Dermis microvascular lymphatic vessel endothelial cell (primary cell): ENCODE results near the gene ACTL10. TPM values are rescaled to one million over a fixed set of nuclear protein-coding genes. Genes with fewer than 3 reads are reported as not detected.

Experiments used
- DNase-seq, 2 donors: peaks; one replicate each; pipeline versions ENCODE4 v3.0.0 to v3.0.0-alpha.2; 2010; ENCODE audit warnings: low read depth in 2 of 2
- total RNA-seq: library from RNA; depleted of rRNA; stranded (reverse); fragments of >200 nt; gene quantifications from 2 replicates; pipeline ENCODE4 v1.2.1, GENCODE V29; 2014

ACTL10 gene
- total RNA-seq, 1 donor from 2014 or later, result 1.0 TPM

GRCh38 chr20:33663161-33664084 lies 3.3 kb upstream of the ACTL10 start:
- DNase-seq, result peak in 1 of 2 donors; percentile 65

DNA sequence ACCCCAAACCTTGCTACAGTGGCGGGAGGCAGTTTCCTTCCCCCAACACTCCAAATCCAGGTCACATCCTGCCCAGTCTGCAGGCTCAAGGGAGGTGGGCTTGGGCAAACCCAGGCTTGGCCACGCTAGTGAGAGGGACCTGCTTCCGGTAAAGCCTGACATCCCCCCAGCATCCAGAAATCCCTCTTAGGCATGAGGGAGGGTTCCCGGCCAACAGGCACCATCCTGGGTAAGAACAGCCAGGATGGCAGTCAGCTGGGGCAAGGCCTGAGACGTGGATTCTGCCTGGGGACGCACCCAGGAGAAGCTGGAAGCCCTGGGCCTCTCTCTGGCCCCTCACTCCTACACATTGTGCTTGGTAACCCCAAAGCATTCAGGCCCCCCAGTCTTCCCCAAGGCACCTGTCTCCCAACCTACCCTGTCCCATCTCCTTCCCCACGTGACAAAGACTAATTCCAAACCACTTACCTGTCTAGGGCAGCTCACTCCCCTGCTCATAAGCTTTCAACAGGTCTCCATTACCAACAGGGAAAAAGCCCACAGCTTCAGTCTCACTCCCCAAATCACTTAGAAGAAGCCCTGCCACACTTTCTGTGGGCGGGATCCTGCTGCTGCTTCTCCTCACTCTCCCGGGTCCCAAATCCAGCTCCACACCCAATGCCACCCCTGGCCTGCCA lies 2.5 kb upstream of the ACTL10 start:
- no peak for DNase-seq

DNA sequence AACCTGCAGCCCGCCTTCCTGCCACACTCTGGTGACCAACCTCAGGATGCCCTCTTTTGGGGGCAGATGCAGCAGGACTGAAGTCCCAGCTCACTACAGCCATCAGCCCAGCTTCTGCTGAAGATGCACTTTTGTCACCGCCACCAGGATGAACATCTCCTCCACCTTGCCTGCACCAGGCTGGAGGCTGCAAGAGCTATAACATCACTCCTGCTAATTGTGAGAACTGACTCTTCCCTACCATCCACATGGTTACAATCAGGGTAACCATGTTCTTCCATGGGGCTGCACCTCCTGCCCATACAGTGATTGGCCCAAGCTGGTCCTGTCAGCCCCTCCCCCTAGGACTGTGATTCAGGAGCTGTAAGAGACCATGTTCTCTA lies 2.0 kb upstream of the ACTL10 start:
- no peak for DNase-seq

GRCh38 chr20:33667245-33667675 lies 517 bp downstream of the ACTL10 start:
- DNase-seq, result no peak

DNA sequence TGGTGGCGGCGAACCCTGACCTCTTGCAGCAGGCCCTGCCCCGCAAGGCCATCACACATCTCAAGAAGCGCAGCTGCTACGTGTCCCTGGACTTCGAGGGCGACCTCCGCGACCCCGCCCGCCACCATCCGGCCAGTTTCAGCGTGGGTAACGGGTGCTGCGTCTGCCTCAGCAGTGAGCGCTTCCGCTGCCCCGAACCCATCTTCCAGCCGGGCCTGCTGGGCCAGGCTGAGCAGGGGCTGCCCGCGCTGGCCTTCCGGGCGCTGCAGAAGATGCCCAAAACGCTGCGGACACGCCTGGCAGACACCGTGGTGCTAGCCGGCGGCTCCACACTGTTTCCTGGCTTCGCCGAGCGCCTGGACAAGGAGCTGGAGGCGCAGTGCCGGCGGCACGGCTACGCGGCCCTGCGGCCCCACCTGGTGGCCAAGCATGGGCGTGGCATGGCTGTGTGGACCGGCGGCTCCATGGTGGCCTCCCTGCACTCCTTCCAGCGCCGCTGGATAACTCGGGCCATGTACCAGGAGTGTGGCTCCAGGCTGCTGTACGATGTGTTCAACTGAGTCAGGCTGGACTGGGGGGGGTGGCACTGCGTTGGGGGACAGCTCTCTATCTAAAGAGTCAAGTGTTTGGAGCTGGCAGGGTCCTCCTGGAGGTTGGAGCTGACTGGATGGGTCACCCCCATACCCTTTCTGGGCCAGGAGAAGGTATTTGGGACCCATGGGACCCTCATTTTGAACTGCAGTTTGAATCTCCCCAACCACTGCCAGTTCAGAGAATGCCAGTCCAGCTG lies 1.1 kb downstream of the ACTL10 start:
- DNase-seq, result peak in 1 of 2 donors; percentile 81

DNA sequence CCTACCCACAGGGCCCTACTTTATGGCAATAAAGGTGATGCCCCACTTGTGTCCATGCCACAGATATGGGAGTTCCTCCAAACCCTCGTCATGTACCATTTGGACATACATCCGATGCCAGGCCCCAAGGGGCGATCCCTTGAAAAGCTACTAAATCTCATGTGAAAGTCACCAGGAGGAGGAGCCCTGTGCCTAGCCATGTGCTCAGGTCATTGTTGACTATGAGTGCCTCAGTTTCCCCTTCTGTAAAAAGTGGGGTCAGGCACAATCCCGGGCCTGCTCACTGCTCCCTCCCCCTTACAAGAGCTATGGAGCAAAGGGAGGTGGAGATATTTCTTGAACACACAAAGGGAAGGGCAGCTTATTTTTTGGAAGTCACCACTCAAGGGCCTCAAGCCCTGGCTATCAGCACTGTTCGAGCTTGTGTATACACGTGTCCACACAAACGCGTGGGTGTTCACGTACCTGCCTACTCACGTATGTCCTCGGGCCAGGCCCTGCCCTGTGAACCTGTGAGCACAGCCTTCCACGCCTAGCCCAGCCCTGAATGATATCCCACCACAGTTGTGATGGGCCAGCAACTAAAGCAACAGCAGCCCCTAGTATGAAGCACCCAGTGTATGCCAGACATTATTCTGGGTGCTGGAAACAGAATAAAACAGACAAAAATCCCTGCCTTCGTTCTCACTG lies 1.9 kb downstream of the ACTL10 start:
- DNase-seq, result no peak

GRCh38 chr20:33669224-33669623 lies 2.5 kb downstream of the ACTL10 start:
- no peak for DNase-seq

DNA sequence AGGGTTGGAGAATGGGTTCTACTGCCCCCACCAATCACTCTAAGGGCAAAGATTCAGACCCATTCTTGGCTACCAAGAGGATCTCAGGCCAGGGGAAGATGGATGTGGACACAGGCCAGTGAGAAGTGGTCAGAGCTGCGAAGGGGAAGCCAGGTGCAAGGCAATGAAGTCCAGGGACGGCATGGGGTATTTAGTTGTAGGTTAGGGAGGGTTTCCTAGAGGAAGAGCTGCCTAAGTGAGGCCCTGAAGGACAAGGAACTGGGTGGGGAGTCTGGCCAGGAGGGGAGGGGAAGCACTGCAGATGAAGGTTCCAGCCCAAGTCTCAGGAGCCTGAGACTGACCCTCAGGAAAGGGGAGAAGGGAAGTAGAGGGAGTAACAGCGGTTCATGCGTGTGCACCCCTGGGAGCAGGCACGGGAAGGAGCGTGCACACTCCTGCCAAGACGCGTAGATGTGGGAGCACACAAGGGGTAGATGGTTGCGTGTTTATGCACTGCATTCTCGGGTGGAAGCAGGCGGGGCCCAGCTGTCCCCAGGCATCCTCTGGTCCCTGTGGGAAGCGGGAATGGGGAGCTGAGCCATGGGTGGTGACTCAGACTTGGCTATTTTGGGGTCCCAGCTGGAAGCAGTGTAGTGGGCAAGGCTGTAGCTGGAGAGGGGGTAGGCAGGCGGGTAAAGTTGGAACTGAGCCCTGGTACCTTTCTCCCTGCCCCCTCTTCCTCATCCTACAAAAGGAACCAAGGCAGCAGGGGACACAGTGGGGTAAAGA lies 3.3 kb downstream of the ACTL10 start:
- DNase-seq, result no peak

DNA sequence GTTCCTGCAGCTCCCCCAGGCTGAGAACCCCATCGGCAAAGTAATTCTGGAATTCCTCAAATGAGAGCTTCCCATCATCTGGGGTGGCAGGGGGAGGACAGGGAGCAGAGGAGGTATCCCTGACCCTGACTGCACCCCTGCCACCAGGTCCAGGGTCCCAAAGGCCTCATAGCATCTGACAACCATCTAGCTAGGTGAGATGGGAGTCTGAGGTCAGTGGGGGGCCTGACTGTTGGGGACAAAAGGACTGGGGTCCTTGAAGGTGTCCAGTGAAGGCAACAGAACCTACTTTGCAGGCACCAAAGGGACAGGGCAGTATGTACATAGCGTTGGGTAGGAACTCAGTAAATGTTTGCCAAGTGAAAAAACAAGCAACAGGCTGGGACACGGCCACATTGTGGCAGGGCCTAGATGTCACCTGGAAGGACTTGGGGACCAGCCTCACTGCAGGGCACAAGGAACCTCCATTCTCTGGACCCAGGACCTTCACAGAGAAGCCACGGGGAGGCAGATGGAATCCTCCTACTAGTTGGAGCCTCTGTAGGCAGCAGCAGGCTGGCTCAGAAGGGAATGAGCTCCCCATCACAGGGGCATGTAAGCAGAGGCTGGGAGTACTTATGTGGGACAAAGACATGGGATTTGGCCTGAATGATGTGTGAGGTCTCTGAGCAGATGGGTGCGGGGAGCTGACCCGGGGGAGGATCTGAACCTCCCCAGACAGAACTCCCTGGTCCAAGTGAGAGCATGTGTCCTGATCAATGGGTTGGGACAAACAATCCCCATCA lies 4.2 kb downstream of the ACTL10 start:
- no peak for DNase-seq

DNA sequence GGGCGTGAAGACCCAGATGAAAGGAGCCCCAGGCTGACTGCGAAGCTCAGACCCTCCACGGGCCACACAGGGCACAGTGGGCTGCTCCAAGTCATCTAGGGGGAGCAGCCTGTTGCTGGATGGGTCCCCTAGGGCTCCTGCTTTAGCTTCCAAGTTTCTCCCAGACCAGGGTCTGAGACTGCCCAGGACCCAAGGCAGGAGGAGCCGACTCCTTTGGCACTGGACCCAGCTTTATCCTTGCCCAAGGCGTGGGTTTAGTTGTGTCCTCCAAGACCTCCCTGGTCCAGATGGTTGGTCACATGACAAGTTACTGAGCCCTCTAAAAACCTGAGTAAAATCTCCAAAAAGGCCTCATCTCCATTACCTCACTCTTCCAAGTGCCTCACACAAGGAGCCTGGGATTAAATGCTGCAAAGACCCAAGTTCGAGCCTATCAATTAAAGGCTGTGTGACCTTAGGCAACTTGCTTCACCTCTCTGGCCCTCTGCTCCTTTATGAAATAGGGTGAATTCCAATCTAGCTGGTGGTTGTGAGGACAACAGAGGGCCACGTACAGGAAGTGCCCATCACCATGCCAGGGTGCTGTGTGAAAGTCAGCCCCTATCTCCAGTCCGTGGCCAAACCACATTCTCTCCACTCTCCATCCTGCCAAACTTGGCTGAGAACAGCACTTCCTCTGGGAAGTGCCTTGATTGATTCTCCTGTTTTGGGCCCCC lies 5.0 kb downstream of the ACTL10 start:
- no peak for DNase-seq

GRCh38 chr20:33672426-33673113 lies 5.8 kb downstream of the ACTL10 start:
- no peak for DNase-seq

DNA sequence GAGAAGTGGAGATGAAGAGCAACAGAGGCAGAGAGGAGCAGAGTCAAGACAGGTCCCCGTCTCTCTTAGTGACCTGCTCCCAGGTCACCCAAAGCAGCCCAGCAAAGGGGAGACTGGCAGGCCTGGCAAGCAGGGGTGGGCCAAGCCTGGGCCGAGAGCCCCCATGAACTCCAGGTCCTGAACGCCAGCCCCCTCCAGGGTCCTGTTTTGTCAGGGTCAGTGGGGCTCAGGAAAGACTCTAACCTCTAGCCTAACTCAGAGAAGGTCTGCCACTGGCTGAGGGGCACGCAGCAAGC lies 6.3 kb downstream of the ACTL10 start:
- no peak for DNase-seq

DNA sequence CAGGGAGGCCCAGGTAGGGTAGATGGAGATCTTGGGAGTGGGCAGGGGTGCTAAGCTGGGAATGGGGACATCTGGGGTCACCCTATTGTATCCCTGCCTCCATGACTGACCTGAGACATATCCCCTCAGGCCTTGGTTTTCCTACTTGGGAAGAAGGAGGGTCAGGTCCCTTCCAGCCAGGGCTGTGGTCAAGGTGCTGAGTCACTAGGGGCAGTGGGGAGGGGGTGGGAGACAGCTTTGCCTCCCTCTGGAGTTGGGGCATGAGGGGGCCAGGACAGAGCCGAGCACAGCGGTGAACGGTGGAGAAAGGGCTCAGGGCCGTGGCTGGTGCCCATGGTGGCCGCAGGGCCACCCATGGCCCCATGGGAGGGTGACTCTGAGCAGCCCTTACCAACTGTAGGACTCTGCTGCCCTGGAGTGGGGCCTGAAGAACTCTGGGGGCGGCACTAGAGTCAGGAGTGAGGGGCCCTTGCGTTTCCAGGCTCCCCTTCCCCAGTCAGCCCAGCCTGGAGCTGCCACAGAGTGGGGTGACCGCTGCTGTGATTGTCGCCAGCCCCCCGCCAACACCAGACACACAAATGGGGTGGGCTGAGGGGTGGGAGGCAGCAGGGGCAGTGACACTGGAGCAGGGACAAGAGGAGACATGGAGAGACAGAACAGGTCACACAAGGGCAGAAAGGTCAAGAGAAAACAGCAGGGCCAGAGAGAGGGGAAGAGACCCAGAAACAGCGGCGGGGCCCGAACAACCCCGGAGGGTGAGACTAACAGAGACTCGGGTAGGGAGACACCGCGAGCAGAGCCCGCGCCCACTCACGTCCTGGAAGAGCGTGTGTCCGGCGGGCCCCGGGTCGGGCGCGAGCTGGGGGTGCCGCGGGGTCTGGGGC lies 6.9 kb downstream of the ACTL10 start:
- no peak for DNase-seq

DNA sequence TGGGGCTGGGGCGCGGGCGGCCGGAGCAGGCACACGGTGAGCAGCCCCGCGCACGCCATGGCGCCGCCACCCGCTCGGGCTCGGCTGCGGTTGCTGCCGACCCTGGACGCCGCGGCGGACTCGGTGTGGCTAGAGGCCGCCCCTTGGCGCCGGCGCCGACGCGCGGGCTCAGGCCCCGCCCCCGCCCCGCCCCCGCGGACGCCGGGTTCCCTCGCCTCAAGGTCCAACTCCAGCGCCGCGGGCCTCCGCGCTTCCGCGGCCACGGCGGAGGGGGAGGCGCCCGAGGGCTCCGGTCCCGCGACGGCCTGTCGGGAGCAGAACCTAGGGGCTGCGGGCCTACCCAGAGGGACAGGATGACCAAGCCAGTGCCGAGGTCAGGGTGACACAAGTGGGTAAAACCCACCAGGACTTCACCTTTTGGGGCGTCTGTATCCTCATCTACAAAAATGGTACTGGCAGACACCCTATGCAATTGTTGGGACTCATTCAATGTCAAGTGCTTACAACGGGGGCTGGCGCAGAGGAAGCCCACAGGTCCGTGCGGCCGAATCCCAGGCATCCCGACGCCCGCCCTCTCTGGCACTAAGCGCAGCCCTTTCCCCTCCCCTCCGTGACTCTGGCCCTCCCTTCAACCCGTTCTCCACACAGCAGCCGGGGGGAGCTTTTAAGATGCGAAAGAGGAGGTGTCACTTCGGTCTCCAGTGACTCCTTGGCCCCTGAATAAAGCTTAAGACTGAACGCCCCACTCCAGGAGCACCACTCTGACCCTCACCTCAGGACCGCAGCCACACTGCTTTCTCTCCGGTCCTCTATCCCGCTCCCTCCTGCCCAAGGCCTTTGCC lies 7.8 kb downstream of the ACTL10 start, which contains the start of gene NECAB3:
Gene NECAB3, minus strand, starts transcription at position 135 of the 842 bp plus-strand sequence. Its CDS starts 76 bp downstream, at position 59.
- peak in 1 of 2 donors; percentile 81 for DNase-seq

- no peak for DNase-seq
These were observed 8.6 kb downstream of the ACTL10 start for GRCh38 chr20:33675136-33675959.

- DNase-seq, result no peak
These were observed 9.4 kb downstream of the ACTL10 start for GRCh38 chr20:33676121-33676520.
